Activated CD4-positive, alpha-beta T cell treated with anti-CD3 and anti-CD28 coated beads, Interleukin-2, amount 50 U/mL, for 4 hours (primary cell): ENCODE results near the gene WDFY3.
"Not testable (repeated sequence)": the region's sequence is repeated elsewhere in the genome, so short reads cannot be mapped to it uniquely, and the experiment has no call there.

Experiments used
- DNase-seq, 2 experiments: peaks; one replicate each; pipeline ENCODE4 v3.0.0-alpha.2; 2020

WDFY3 gene

GRCh38 chr4:84691800-84692199 lies 274.7 kb downstream of the WDFY3 start:
- no peak for DNase-seq

GRCh38 chr4:84691170-84691691 lies 275.3 kb downstream of the WDFY3 start:
- no peak for DNase-seq

- DNase-seq, result no peak
These were observed 276.0 kb downstream of the WDFY3 start for GRCh38 chr4:84690481-84690880.

DNA sequence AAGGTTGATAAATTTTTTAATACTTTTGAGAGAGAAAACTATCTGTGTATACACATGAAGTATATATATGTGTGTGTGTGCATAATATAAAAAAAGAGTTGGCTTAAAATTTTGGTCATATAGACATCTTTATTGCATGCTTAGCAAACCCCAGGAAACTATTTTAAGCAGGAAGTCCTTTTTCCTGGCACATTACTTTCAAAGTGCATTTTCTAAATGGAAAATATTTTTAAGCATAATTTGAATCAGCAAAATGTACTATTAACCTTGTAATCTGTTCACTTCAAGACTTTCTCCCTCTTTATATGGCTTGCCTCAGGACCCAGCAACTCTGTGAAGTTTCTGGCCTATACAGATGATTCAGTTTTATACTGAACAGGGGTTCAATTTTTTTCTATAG lies 277.3 kb downstream of the WDFY3 start:
- DNase-seq, result no peak

GRCh38 chr4:84688605-84689004 lies 277.9 kb downstream of the WDFY3 start:
- DNase-seq, result no peak

GRCh38 chr4:84685105-84685504 lies 281.4 kb downstream of the WDFY3 start:
- DNase-seq, result no peak

DNA sequence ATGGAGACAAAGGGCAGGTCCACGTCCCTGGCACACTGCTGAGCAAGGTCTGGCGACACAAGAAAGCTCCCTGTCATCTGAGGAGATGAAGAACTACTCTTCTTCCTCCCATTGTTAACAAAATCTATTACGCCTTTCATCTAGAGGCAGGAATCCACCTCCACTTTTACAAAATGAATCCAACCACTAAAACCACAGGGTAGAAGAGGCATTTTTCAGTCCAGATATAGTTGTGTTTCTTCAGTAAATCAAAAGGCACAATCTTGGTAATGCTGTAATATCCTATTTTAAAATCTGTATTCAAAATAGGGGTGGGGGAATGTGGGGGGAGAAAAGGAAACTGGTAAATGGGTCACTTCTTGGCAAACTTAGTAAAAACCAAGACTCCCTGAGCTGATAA lies 282.1 kb downstream of the WDFY3 start:
- DNase-seq, result no peak

DNA sequence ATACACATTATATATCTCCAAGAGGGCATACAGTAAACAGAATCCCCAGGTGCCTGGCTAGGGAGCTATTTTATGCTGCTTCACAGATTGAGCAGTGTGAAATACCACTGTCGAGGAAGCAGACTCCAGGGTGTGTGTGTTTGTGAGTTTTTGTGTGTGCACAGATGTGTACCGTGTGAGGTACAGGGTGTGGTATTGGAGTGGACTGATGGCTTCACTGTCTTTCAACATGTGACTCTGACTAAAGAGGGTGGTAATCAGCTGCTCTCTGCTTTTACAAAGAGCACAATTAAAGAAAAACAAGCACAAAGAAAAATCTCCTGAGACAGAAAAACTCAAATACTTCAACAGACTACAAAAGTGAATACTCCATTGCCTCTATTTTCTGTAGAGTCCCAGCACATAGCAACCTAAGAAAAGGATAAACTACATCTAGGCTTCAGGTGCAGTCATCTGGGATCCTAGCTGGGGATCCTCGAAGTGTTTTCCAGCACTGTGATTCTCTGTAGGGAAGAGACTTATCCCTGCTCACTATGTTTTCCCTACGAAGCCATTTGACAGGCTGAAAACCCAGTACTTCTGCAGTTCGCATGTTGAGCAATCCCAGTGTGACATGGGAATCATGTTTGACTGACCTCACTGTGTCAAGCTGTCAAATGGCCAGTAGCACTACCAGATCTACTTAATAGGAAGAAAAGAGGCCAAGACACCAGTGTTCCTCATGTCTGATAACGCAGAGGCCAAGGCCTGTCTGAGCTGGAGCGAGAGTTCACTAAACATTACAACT lies 283.2 kb downstream of the WDFY3 start:
- DNase-seq, result no peak

GRCh38 chr4:84682661-84683060 lies 283.8 kb downstream of the WDFY3 start:
- not testable (repeated sequence) for DNase-seq

- no peak for DNase-seq
These were observed 284.8 kb downstream of the WDFY3 start for GRCh38 chr4:84681486-84682274.

DNA sequence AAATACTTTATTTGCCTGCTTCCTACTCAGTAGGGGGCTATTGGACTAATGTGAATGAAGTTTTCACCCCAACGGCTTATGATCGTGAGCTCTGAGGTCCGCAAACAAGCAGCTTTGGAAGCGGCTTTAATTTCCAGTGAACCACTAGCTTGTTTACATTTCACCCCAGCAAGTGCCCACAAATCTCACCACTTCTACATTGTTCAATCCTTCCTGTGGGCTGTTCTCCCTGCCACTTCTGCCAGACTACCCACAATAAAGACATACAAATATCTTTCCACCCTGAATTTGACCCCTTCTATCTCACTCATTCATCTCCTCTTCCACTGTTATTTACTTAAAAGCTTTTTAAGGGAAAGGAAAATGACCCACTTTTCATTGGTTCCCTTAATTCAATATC lies 285.5 kb downstream of the WDFY3 start:
- no peak for DNase-seq

DNA sequence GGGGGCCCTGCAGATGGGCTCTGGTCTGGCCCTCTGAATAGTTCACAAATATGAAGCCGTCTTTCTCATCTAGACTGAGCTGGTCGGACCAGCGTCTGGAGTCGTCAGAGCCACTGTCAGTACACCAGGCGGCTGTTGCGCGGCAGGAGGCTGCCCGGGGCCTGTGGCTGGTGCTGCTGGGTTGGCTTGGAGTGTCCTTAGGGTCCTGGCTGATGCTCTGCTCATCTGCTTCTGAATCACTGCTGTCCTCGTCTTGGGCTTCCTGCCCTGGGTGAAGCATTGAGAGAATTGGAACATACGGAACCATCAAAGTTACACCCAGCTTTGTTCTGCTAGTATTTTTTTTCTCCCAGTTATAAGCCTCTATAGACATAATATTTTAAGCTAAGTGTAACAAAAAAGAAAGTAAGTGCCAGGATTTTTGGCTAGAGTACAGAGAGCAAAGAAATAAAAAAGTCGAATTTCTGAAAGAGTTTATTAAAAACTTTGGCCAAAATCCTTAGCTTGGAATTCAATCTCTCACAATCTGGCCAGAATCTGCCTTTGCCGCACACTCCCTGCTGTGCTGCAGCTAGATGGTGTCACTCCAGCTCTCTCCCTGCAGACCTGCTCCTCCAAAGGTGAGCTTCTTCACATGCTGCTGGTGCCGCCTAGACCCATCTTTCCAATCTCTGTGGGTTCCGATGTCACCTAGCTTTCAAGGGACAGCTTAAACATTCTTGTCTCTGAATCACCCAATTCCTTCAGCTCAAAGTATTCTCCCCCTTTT lies 287.3 kb downstream of the WDFY3 start:
- DNase-seq, result no peak

DNA sequence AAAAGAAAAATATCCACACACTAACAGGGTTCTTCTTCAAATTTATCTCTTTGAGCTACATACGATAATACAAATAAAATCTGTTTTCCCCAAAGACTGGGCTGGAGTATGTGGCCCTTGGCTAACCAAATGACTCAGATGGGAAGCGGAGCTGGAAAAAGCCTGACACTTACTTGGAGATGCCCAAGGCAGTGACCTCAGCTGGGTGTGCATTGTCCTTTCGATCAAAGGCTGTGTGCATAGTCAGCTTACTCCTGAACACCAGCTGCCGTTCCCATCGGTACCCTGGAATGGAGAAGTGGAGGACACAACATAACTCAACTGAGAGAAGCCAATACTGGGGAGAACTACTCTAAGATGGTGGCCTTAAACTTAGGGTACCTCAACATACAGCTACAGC lies 288.5 kb downstream of the WDFY3 start:
- no peak for DNase-seq

GRCh38 chr4:84677093-84677492 lies 289.4 kb downstream of the WDFY3 start:
- DNase-seq, result no peak

DNA sequence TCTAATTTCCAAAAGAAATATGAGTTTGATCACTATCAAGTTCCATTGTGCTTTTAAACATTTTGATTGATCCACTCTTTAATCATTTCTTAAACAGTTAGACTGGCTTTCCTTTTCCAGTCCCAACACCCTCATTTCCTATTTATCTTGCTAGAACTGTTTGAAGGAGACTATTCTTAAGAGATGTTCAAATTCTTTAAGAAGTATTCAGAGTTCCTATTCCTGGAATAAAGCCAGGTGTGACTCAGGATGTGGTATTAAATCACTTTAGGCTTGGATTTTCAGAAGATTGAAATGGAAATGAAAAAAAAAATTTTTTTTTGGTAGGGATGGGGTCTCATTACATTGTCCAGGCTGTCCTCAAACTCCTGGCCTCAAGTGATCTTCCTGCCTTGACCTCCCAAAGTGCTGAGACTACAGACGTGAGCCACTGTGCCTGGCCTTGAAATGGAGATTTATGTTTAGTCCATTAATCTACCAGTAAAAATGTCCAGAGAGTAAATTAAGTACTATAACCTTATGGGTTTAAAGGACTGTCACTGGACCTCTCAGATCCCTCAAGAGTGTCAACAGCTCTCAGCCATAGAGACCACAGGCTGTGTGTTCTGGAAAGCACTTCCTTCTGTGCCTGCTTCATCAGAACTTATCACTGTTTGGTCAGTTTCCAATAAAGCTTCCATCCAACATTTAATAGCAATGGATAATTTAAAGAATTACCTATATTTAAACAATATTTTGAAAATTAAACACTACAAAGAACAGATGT lies 292.8 kb downstream of the WDFY3 start:
- DNase-seq, result no peak

DNA sequence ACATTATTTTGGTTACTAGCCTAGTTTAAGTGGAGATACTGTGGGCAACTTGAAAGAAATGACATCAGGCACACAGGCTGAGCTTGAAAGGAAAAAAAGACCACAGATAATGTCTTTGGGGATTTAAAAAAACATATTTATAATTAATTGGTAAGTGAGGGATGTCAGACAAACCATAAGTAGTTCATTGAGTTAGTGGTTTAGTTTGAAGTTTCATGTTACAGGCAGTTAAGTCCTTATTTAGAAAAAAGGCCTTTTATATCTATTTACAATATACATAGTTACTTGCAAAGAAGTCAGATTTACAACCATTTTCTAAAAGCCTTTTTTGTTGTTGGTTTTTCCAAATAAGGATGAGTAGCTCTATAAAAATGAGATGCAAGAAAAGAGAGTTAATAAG lies 294.3 kb downstream of the WDFY3 start:
- DNase-seq, result no peak

DNA sequence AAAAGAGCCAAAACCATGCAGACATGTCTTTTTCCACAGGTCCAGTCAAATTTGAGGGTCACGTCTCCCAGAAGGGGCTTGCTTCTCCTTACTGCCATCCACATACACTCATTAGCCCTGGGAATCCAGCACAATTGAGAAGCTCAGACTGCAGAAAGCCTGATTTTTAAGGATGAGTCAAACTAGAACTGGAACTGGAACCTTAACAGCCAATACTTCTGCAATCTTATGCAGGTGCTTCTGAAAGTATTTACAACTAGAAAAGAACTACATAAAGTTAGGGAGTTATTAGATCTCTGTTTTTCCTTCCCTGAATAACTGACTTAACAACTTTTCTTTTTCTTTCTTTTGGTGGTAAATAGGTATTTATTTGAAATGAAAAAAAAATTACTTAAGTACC lies 297.3 kb downstream of the WDFY3 start:
- no peak for DNase-seq

DNA sequence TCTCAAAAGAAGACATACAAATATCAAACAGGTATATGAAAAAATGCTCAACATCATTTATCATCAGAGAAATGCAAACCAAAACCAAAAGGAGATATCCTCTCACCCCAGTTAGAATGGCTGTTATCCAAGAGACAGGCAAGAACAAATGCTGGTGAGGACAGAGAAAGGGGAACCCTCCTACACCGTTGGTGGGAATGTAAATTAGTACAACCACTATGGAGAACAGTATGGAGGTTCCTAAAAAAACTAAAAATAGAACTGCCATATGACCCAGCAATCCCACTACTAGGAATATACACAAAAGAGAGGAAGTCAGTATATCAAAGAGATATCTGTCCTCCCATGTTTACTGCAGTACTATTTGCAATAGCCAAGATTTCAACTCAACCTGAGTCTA lies 300.1 kb downstream of the WDFY3 start:
- DNase-seq, result no peak

DNA sequence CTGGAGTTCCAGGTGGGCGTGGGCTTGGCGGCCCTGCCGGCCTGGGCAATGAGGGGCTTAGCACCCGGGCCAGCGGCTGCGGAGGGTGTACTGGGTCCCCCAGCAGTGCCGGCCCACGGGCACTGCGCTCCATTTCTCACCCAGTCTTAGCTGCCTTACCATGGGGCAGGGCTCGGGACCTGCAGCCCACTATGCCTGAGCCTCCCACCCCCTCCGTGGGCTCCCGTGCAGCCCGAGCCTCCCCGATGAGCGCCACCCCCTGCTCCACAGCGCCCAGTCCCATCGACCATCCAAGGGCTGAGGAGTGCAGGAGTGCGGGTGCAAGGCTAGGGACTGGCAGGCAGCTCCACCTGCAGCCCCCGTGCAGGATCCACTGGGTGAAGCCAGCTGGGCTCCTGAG lies 301.7 kb downstream of the WDFY3 start:
- DNase-seq, result not testable (repeated sequence)

- no peak for DNase-seq
These were observed 305.1 kb downstream of the WDFY3 start for GRCh38 chr4:84661191-84661939.

- no peak for DNase-seq
These were observed 305.9 kb downstream of the WDFY3 start for GRCh38 chr4:84660606-84661005.

DNA sequence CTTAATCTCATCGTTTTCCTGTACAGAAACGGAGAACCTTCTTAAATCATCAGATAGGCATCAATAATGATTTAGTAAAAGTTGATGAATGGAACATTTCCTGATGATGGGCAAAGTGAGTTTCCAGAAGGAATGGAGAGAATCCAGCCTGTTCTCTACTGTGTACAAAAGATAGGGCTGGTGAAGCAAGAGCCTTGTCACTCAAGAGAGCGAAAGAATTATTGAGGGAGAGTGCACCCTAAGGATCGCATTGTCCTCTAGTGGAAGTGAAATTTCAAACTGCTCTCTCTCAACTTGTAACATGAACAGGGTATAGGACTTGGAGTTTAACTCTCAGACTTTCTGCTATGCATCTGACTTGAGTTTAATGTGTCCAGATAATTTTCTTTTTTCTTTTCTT lies 314.0 kb downstream of the WDFY3 start:
- DNase-seq, result no peak
